ENCODE measurements around the gene OXGR1. TPM values are rescaled to one million over a fixed set of nuclear protein-coding genes. Genes with fewer than 3 reads are reported as not detected.

OXGR1 gene
- total and polyA plus RNA-seq, 2 donors (not counting 3 experiments of a cell fraction or from before 2014, with no cell fraction given), result not detected

GRCh38 chr13:97008643-97009042, 14.4 kb upstream of the OXGR1 start:
- Histone ChIP-seq H3K4me3 (replicated peaks in 1 of 3; ENCODE audit: insufficient read depth in 1 of 3, low read depth in 1 of 3, low read length in 3 of 3) (no peak overlapping the region), H3K9me1 (replicated peaks; ENCODE audit: control insufficient read depth, extremely low read depth, insufficient read depth, low read length) (no peaks in the 10 kb centered on the region), H3K4me2 (ENCODE audit: insufficient read depth, low read length) (no peak overlapping the region), H3K27me3 (ENCODE audit: control insufficient read depth in 2 of 2, insufficient read depth in 2 of 2, low read length in 2 of 2) (peaks cover 17 to 25% of the 10 kb centered on the region in 2 experiments), H3K36me3 (ENCODE audit: control insufficient read depth in 2 of 2, extremely low read depth in 1 of 2, insufficient read depth in 2 of 2, low read length in 2 of 2) (no peaks in the 10 kb centered on the region), H3K9ac (replicated peaks; ENCODE audit: extremely low read depth, insufficient read depth, low read length) (no peak overlapping the region), H2AFZ (ENCODE audit: low read depth, low read length) (no peak overlapping the region), H3K9me3 (replicated peaks; ENCODE audit: control insufficient read depth, insufficient read depth, low read length) (no peaks in the 10 kb centered on the region), H3K79me2 (ENCODE audit: control insufficient read depth, insufficient read depth, low read length) (no peaks in the 10 kb centered on the region), H3K27ac (ENCODE audit: insufficient read depth, low read depth, low read length) (no peak overlapping the region), H4K20me1 (replicated peaks; ENCODE audit: control insufficient read depth, extremely low read depth, insufficient read depth, low read length) (no peaks in the 10 kb centered on the region), H3K4me1 (ENCODE audit: control insufficient read depth, extremely low read depth, insufficient read depth, low read length) (no peaks in the 10 kb centered on the region)
- intact Hi-C loops (cut with micrococcal nuclease) (no loop called here), dilution Hi-C loops (cut with MboI; ENCODE audit: extremely low pct_ligation_motif_present, low sequenced_read_pairs) (no loop called here)
- TF ChIP-seq EZH2 (IDR thresholded peaks at IDR 0.05; ENCODE audit: borderline replicate concordance, low read depth, low read length, severe bottlenecking) (no peak), FOS (IDR thresholded peaks at IDR 0.05; ENCODE audit: borderline replicate concordance, insufficient read depth, low read length) (no peak), MYC (IDR thresholded peaks at IDR 0.05; ENCODE audit: low read depth, low read length) (no peak), GATA2 (IDR thresholded peaks at IDR 0.05; ENCODE audit: insufficient read depth, insufficient read length, low read depth, low read length) (no peak), POLR2AphosphoS5 (IDR thresholded peaks at IDR 0.05; ENCODE audit: insufficient read depth, low read depth, low read length) (no peak), CTCF (IDR thresholded peaks at IDR 0.05; ENCODE audit: extremely low read depth in 1 of 2, insufficient read depth in 1 of 2, low read depth in 1 of 2, low read length in 2 of 2) (no peak), JUN (IDR thresholded peaks at IDR 0.05; ENCODE audit: borderline replicate concordance, insufficient read depth, insufficient read length, low read depth) (no peak), POLR2A (IDR thresholded peaks at IDR 0.05; ENCODE audit: low read depth, low read length) (no peak)
- ChIA-PET CTCF (interaction anchor here (1.5 kb wide), 1 partner anchor 10 kb away, joined by 7 read pairs; no protein-coding TSS in a partner anchor), POLR2A (no interaction called here)
- FAIRE-seq (no peak), DNase-seq (ENCODE audit: low read depth, low spot score) (no peak)
- BruUV-seq (replicated peaks), result no TSS peak
